ENCODE measurements around the gene NAA30.

DNA sequence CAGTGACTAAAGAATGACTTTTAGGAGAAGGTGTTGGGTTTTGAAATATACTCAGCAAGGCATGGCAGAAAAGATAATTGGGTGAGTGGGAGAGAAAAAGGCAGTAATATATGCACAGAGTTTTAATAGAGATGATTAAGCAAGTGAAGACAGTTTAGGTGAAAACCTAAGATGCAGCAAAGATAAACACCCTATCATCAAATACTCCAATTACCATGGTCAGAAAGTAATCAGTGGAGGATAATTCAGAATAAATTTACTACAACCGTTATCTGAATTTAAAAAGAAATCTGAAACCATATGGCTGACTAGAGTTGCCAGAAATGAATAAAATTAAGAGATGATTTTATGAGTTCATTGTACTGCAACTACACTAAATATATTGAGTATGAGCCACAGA, 26.8 kb downstream of the NAA30 start:
- TF ChIP-seq, protein P1, sequence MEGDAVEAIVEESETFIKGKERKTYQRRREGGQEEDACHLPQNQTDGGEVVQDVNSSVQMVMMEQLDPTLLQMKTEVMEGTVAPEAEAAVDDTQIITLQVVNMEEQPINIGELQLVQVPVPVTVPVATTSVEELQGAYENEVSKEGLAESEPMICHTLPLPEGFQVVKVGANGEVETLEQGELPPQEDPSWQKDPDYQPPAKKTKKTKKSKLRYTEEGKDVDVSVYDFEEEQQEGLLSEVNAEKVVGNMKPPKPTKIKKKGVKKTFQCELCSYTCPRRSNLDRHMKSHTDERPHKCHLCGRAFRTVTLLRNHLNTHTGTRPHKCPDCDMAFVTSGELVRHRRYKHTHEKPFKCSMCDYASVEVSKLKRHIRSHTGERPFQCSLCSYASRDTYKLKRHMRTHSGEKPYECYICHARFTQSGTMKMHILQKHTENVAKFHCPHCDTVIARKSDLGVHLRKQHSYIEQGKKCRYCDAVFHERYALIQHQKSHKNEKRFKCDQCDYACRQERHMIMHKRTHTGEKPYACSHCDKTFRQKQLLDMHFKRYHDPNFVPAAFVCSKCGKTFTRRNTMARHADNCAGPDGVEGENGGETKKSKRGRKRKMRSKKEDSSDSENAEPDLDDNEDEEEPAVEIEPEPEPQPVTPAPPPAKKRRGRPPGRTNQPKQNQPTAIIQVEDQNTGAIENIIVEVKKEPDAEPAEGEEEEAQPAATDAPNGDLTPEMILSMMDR (IDR thresholded peaks at IDR 0.05): no peak
- no peak for TF ChIP-seq EZH2 (IDR thresholded peaks at IDR 0.05; ENCODE audit: borderline replicate concordance, insufficient read depth, low read depth, low read length, poor library complexity, severe bottlenecking)

Data from B cell (primary cell).